Transverse colon (tissue), 4 donors: Measurements from ENCODE around the gene PHACTR4. TPM values are rescaled to one million over a fixed set of nuclear protein-coding genes. Genes with fewer than 3 reads are reported as not detected.
"Not testable (repeated sequence)": the region's sequence is repeated elsewhere in the genome, so short reads cannot be mapped to it uniquely, and the experiment has no call there.

Experiments
- DNase-seq: peaks from one replicate; pipeline ENCODE4 v3.0.0-alpha.2; 2019
- H3K27ac ChIP-seq, 4 donors: fragments of 200-600 bp; sonication (generic); 2 replicates each; pipeline ENCODE4 v1.5.1; 2016 to 2018; ENCODE audit warnings: inconsistent platforms in 4 of 4
- H3K27me3 ChIP-seq: fragments of 200-600 bp; sonication (generic); 2 replicates; pipeline ENCODE4 v1.5.1; 2017; ENCODE audit warnings: inconsistent platforms
- H3K36me3 ChIP-seq, 4 donors: fragments of 200-600 bp; sonication (generic); 2 replicates each; pipeline ENCODE4 v1.5.1; 2017 to 2019; ENCODE audit warnings: inconsistent platforms in 4 of 4
- H3K4me1 ChIP-seq, 4 donors: fragments of 200-600 bp; sonication (generic); 2 replicates each; pipeline ENCODE4 v1.5.1; 2017 to 2020; ENCODE audit warnings: inconsistent platforms in 4 of 4
- H3K4me3 ChIP-seq, 4 donors: fragments of 200-600 bp; sonication (generic); 1 replicate in 1 of 4; 2 replicates in 3 of 4; pipeline versions ENCODE4 v1.5.1 to v1.6.1; 2017 to 2019; ENCODE audit warnings: inconsistent platforms in 4 of 4
- H3K9me3 ChIP-seq, 2 donors: fragments of 200-600 bp; sonication (generic); 2 replicates each; pipeline ENCODE4 v1.5.1; 2017 to 2019; ENCODE audit warnings: inconsistent platforms in 2 of 2
- EP300 ChIP-seq: sonication (generic); formaldehyde crosslinking; IDR thresholded peaks from one replicate; pipeline ENCODE4 v1.6.1; 2017; ENCODE audit warnings: antibody characterized with exemption, low read depth
- POLR2A ChIP-seq: fragments of 450-650 bp; IDR thresholded peaks from one replicate; pipeline ENCODE4 v1.6.1; 2016; ENCODE audit warnings: antibody characterized with exemption, mild to moderate bottlenecking, moderate library complexity
- POLR2AphosphoS5 ChIP-seq, 3 donors: sonication (generic); formaldehyde crosslinking; IDR thresholded peaks; one replicate each; pipeline ENCODE4 v1.6.1; 2016; ENCODE audit warnings: antibody characterized with exemption in 3 of 3
- WGBS, 2 donors: methylation state at CpG; one replicate each; pipeline ENCODE4 v1.1.5; 2018; ENCODE audit warnings: low coverage in 1 of 2; 5-methylcytosine and 5-hydroxymethylcytosine counted together
- in situ Hi-C, 4 donors: fragments of 200-750 bp; cut with MboI; loops; one replicate each; pipeline versions ENCODE4 v1.15.0 to v1.15.1; 2017; ENCODE audit warnings: low sequenced_read_pairs in 3 of 4, low pct_ligation_motif_present in 1 of 4, low pct_unique_long_range_greater_than_20kb in 1 of 4
- intact Hi-C: fragments of 100-400 bp; cut with DNase I; formaldehyde crosslinking; loops from one replicate; pipeline ENCODE4 v1.15.1; 2023; ENCODE audit warnings: low total_unique reads
- total RNA-seq, 4 donors: library from RNA; depleted of rRNA; stranded (reverse); fragments of >200 nt; gene quantifications; one replicate each; pipeline ENCODE4 v1.1.0, GENCODE V29; 2016
- TF ChIP-seq, protein P1 (sequence below), 5 experiments: fragments of 200-600 bp in 3 of 5; fragments of 450-650 bp in 2 of 5; sonication (generic) in 3 of 5; IDR thresholded peaks; 1 replicate in 2 of 5; 2 replicates in 3 of 5; pipeline ENCODE4 v1.5.1; 2016 to 2017; ENCODE audit warnings: antibody characterized with exemption in 5 of 5, inconsistent platforms in 3 of 5, mild to moderate bottlenecking in 2 of 5, moderate library complexity in 1 of 5

Gene PHACTR4
- total RNA-seq, 4 donors from 2014 or later = 31.4 to 51.1 (median 41.6) TPM

- in situ Hi-C loops = loop anchor here in 2 of 4 donors (10.0 kb wide), 1 partner anchor 72 kb away; the partner anchor contains the start of gene SESN2 (in 2 of the 2)
- Histone ChIP-seq H3K27ac (peak overlapping the region; percentile 85 to 97 (median 92)), H3K4me1 (peaks cover 7 to 65% (median 42%) of the 10 kb centered on the region in 4 donors), H3K9me3 (no peaks in the 10 kb centered on the region), H3K27me3 (no peaks in the 10 kb centered on the region), H3K4me3 (no peak overlapping the region), H3K36me3 (peaks cover 0 to 10% (median 2%) of the 10 kb centered on the region in 4 donors)
- TF ChIP-seq POLR2A (no peak), EP300 (no peak), POLR2AphosphoS5 (IDR thresholded peaks at IDR 0.05) (no peak)
- TF ChIP-seq, protein P1, sequence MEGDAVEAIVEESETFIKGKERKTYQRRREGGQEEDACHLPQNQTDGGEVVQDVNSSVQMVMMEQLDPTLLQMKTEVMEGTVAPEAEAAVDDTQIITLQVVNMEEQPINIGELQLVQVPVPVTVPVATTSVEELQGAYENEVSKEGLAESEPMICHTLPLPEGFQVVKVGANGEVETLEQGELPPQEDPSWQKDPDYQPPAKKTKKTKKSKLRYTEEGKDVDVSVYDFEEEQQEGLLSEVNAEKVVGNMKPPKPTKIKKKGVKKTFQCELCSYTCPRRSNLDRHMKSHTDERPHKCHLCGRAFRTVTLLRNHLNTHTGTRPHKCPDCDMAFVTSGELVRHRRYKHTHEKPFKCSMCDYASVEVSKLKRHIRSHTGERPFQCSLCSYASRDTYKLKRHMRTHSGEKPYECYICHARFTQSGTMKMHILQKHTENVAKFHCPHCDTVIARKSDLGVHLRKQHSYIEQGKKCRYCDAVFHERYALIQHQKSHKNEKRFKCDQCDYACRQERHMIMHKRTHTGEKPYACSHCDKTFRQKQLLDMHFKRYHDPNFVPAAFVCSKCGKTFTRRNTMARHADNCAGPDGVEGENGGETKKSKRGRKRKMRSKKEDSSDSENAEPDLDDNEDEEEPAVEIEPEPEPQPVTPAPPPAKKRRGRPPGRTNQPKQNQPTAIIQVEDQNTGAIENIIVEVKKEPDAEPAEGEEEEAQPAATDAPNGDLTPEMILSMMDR (IDR thresholded peaks at IDR 0.05) = no peak
- no peak for DNase-seq
- intact Hi-C loops = loop anchor here (10.0 kb wide), 1 partner anchor 72 kb away; the partner anchor contains the start of gene SESN2
- WGBS, 2 donors = 81 to 87% methylated on average over 3 of the region's 3 CpGs
Observed at GRCh38 chr1:28326984-28327383, 42.6 kb upstream of the PHACTR4 start.

DNA sequence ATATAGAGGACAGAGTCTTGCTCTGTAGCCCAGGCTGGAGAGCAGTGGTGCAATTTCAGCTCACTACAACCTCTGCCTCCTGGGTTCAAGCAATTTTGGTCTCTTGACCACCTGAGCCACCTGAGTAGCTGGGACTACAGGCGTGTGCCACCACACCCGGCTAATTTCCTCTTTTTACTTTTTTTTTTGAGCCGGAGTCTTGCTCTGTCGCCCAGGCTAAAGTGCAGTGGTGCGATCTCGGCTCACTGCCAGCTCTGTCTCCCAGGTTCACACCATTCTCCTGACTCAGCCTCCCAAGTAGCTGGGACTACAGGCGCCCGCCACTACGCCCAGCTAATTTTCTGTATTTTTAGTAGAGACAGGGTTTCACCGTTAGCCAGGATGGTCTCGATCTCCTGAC lies 42.1 kb upstream of the PHACTR4 start:
- in situ Hi-C loops = loop anchor here in 2 of 4 donors (10.0 kb wide), 1 partner anchor 73 kb away; the partner anchor contains the start of gene SESN2 (in 2 of the 2)
- Histone ChIP-seq H3K36me3 (peaks cover 0 to 14% (median 4%) of the 10 kb centered on the region in 4 donors), H3K27ac (peak overlapping the region; percentile 85 to 97 (median 92)), H3K4me1 (peaks cover 7 to 65% (median 42%) of the 10 kb centered on the region in 4 donors)
- H3K9me3 ChIP-seq, H3K4me3 ChIP-seq, H3K27me3 ChIP-seq: not testable (repeated sequence)
- peak; percentile 79 for DNase-seq
- intact Hi-C loops = loop anchor here (10.0 kb wide), 1 partner anchor 73 kb away; the partner anchor contains the start of gene SESN2
- WGBS, 2 donors = 64 to 75% methylated on average over 3 to 11 of the region's 11 CpGs

DNA sequence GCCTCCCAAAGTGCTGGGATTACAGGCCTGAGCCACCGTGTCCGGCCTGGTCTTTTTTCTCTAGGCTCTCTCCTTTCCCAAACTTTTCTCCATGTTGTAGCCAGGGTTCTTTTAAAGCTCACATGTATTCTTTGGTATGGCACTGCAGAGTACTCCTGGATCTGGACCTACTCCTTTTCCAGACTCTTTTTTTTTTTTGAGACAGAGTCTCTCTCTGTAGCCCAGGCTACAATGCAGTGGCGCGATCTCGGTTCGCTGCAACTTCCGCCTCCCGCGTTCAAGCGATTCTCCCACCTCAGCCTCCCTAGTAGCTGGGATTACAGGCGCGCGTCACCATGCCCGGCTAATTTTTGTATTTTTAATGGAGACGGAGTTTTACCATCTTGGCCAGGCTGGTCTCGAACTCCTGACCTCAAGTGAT lies 41.3 kb upstream of the PHACTR4 start:
- TF ChIP-seq POLR2A (no peak), EP300 (no peak), POLR2AphosphoS5 (IDR thresholded peaks at IDR 0.05) (no peak)
- TF ChIP-seq, protein P1 (IDR thresholded peaks at IDR 0.05) = no peak
- Histone ChIP-seq H3K27me3 (no peaks in the 10 kb centered on the region), H3K4me1 (peaks cover 7 to 57% (median 40%) of the 10 kb centered on the region in 4 donors), H3K4me3 (peak overlapping the region in 3 of 4 donors; percentile 56 to 84 (median 70)), H3K27ac (peak overlapping the region; percentile 85 to 97 (median 92)), H3K9me3 (no peaks in the 10 kb centered on the region), H3K36me3 (peaks cover 0 to 19% (median 8%) of the 10 kb centered on the region in 4 donors)
- 77 to 86% methylated on average over 3 to 16 of the region's 16 CpGs for WGBS, 2 donors
- intact Hi-C loops = loop anchor here (10.0 kb wide), 1 partner anchor 73 kb away; the partner anchor contains the start of gene SESN2
- no peak for DNase-seq
- in situ Hi-C loops = loop anchor here in 2 of 4 donors (10.0 kb wide), 1 partner anchor 73 kb away; the partner anchor contains the start of gene SESN2 (in 2 of the 2)

GRCh38 chr1:28329395-28330153 lies 40.0 kb upstream of the PHACTR4 start:
- peak overlapping the region; percentile 56 to 84 (median 70) for H3K4me3 ChIP-seq
- WGBS, 2 donors = 33 to 100% methylated on average over 2 to 29 of the region's 29 CpGs
- H3K9me3 ChIP-seq = no peaks in the 10 kb centered on the region
- in situ Hi-C loops (loop anchor here in 2 of 4 donors (10.0 kb wide), 1 partner anchor 75 kb away; the partner anchor contains the start of gene SESN2 (in 2 of the 2)), intact Hi-C loops (loop anchor here (10.0 kb wide), 1 partner anchor 75 kb away; the partner anchor contains the start of gene SESN2)
- H3K36me3 ChIP-seq = peaks cover 0 to 30% (median 9%) of the 10 kb centered on the region in 4 donors
- no peaks in the 10 kb centered on the region for H3K27me3 ChIP-seq
- DNase-seq = peak; percentile 31
- TF ChIP-seq, protein P1 (IDR thresholded peaks at IDR 0.05) = peak in 4 of 5 experiments; percentile 8 to 52 (median 27)
- no peak for TF ChIP-seq POLR2AphosphoS5 (IDR thresholded peaks at IDR 0.05)
- H3K4me1 ChIP-seq = peaks cover 7 to 46% (median 32%) of the 10 kb centered on the region in 4 donors
- peak overlapping the region; percentile 85 to 97 (median 92) for H3K27ac ChIP-seq
